ENCODE data around the gene ENOX1. TPM values are rescaled to one million over a fixed set of nuclear protein-coding genes. Genes with fewer than 3 reads are reported as not detected.

ENOX1 gene
- total and polyA plus RNA-seq, 2 of the 8 experiments (the other 6 are each of a cell fraction or from before 2014, with no cell fraction given), result 0.23 to 0.37 TPM

DNA sequence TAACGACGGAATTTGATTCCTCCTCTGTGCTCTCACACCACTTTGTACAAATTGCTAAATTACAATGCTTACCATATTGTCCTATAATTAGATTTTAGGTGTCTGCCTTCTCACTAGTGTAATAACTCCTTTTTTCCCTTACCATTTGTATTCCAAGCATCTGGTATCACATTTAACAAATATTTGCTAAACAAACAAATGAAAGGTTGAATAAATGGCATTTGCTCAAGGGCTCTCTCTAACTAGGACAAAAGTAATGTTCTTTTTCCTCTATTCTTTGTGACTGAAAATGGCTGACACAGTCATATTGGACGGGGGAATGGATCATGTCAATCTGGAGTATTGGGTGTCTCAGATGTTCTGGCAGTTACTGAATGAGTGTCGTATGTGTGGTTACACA lies 99.7 kb downstream of the ENOX1 start:
- Histone ChIP-seq H4K20me1 (replicated peaks in 1 of 2; ENCODE audit: control insufficient read depth in 1 of 2, insufficient read depth in 2 of 2, low read length in 2 of 2) (no peaks in the 10 kb centered on the region), H2AK5ac (ENCODE audit: low read depth, low read length) (no peak overlapping the region), H3K18ac (ENCODE audit: extremely low read depth, low read length) (no peak overlapping the region), H3K23ac (ENCODE audit: insufficient read length) (no peak overlapping the region), H3K27ac (ENCODE audit: low read depth, low read length) (no peak overlapping the region), H3K4me3 (ENCODE audit: extremely low read depth in 1 of 4, insufficient read depth in 2 of 4, low read depth in 3 of 4, low read length in 4 of 4) (no peak overlapping the region), H4K8ac (ENCODE audit: extremely low read depth, insufficient read depth, low read length) (no peak overlapping the region), H3K9ac (replicated peaks in 1 of 4; ENCODE audit: extremely low read depth in 1 of 4, low read depth in 3 of 4, low read length in 3 of 4) (no peak overlapping the region), H4K5ac (ENCODE audit: insufficient read length, low read depth, low read length) (no peak overlapping the region), H3K4me2 (ENCODE audit: insufficient read depth in 1 of 2, low read depth in 2 of 2, low read length in 2 of 2) (no peak overlapping the region), H2BK20ac (ENCODE audit: low read length) (no peak overlapping the region), H2BK120ac (replicated peaks; ENCODE audit: low read depth, low read length) (no peak overlapping the region), H3K27me3 (replicated peaks in 1 of 4; ENCODE audit: control insufficient read depth in 3 of 4, extremely low read depth in 1 of 4, insufficient read depth in 3 of 4, low read length in 3 of 4) (no peaks in the 10 kb centered on the region), H3K23me2 (ENCODE audit: low read depth, low read length) (no peaks in the 10 kb centered on the region), H3K14ac (ENCODE audit: insufficient read length) (no peak overlapping the region), H3K79me2 (ENCODE audit: control insufficient read depth in 1 of 2, insufficient read depth in 2 of 2, low read length in 2 of 2) (no peaks in the 10 kb centered on the region), H2BK5ac (ENCODE audit: low read depth, low read length) (no peak overlapping the region), H2BK15ac (ENCODE audit: low read length) (no peak overlapping the region), H2AFZ (ENCODE audit: low read length) (no peak overlapping the region), H2BK12ac (ENCODE audit: low read depth, low read length) (no peak overlapping the region), H3K36me3 (ENCODE audit: control insufficient read depth in 2 of 4, insufficient read depth in 4 of 4, low read length in 3 of 4) (no peaks in the 10 kb centered on the region), H3K79me1 (ENCODE audit: low read depth, low read length) (no peaks in the 10 kb centered on the region), H3K4ac (replicated peaks; ENCODE audit: insufficient read length, low read depth, low read length) (no peak overlapping the region), H4K91ac (replicated peaks; ENCODE audit: insufficient read length, low read length) (no peak overlapping the region), H3K56ac (replicated peaks; ENCODE audit: insufficient read length, low read depth, low read length) (no peak overlapping the region), H3K9me3 (ENCODE audit: insufficient read depth in 2 of 2, low read depth in 1 of 2, low read length in 1 of 2) (no peaks in the 10 kb centered on the region), H3K4me1 (replicated peaks in 1 of 4; ENCODE audit: control insufficient read depth in 3 of 4, insufficient read depth in 4 of 4, low read length in 3 of 4) (peaks cover 0 to 5% (median 3%) of the 10 kb centered on the region in 4 experiments; a peak in 2 of 7 replicates)
- no peak for TF ChIP-seq BACH1 (IDR thresholded peaks at IDR 0.05; ENCODE audit: low read length)
- TF ChIP-seq TAF1 (IDR thresholded peaks at IDR 0.05; ENCODE audit: low read depth, low read length), result no peak
- TF ChIP-seq EGR1 (IDR thresholded peaks at IDR 0.05; ENCODE audit: borderline replicate concordance, low read depth, low read length), result no peak
- no peak for TF ChIP-seq JUND (IDR thresholded peaks at IDR 0.05; ENCODE audit: low read length)
- TF ChIP-seq KDM4A (IDR thresholded peaks at IDR 0.05; ENCODE audit: low read depth, low read length, severe bottlenecking), result no peak
- TF ChIP-seq BCL11A (IDR thresholded peaks at IDR 0.05; ENCODE audit: low read depth in 2 of 2, low read length in 2 of 2), result no peak
- TF ChIP-seq RAD21 (IDR thresholded peaks at IDR 0.05 in 1 of 2, conservative IDR thresholded peaks at IDR 0.05 in 1 of 2; ENCODE audit: low read depth in 2 of 2, low read length in 2 of 2), result no peak
- WGBS, 2 experiments (ENCODE audit: extremely low coverage in 1 of 2, insufficient coverage in 1 of 2, insufficient read length in 1 of 2, insufficient replicate concordance in 2 of 2, low coverage in 1 of 2, low lambda C conversion rate in 2 of 2, missing lambda C conversion rate in 1 of 2), result 84% methylated on average over 4 of the region's 4 CpGs; no CpG with 5 or more reads in 1 of the 2 experiments
- POLR2A ChIA-PET (ENCODE audit: partially characterized antibody), result no interaction called here
- FAIRE-seq, result no peak
- DNase-seq (ENCODE audit: low read depth in 1 of 2, low spot score in 2 of 2), result no peak
- CTCF ChIA-PET (ENCODE audit: partially characterized antibody), result no interaction called here

Measured in H1 (cell line).